Testis (tissue), 3 donors: ENCODE measurements around the gene GPR161. TPM values are rescaled to one million over a fixed set of nuclear protein-coding genes. Genes with fewer than 3 reads are reported as not detected.

Experiments
- DNase-seq: peaks from one replicate; pipeline ENCODE4 v3.0.0-alpha.2; 2019
- H3K27ac ChIP-seq, 2 donors: fragments of 200-600 bp; sonication (generic); one replicate each; pipeline ENCODE4 v1.5.1; 2019
- H3K27me3 ChIP-seq: fragments of 200-600 bp; sonication (generic); one replicate; pipeline ENCODE4 v1.5.1; 2019
- H3K36me3 ChIP-seq: fragments of 200-600 bp; sonication (generic); one replicate; pipeline ENCODE4 v1.5.1; 2017; ENCODE audit warnings: low read depth; ENCODE audit errors: missing control alignments
- H3K4me1 ChIP-seq: fragments of 200-600 bp; sonication (generic); one replicate; pipeline ENCODE4 v1.5.1; 2019
- H3K4me3 ChIP-seq, 2 donors: fragments of 200-600 bp; sonication (generic); one replicate each; pipeline ENCODE4 v1.5.1; 2017 to 2019
- H3K9me3 ChIP-seq: fragments of 200-600 bp; sonication (generic); one replicate; pipeline ENCODE4 v1.5.1; 2017
- CTCF ChIP-seq, 3 experiments: fragments of 450-650 bp in 2 of 3; fragments of 200-600 bp in 1 of 3; sonication (generic) in 1 of 3; IDR thresholded peaks; one replicate each; pipeline ENCODE4 v1.5.1; 2016 to 2019; ENCODE audit warnings: antibody characterized with exemption in 3 of 3, mild to moderate bottlenecking in 2 of 3, moderate library complexity in 1 of 3
- POLR2A ChIP-seq: fragments of 450-650 bp; IDR thresholded peaks from one replicate; pipeline ENCODE4 v1.6.1; 2017; ENCODE audit warnings: antibody characterized with exemption, mild to moderate bottlenecking, moderate library complexity
- WGBS, 2 donors: methylation state at CpG; one replicate each; pipeline ENCODE4 v1.1.5; 2018; 5-methylcytosine and 5-hydroxymethylcytosine counted together
- intact Hi-C: fragments of 100-400 bp; cut with DNase I; formaldehyde crosslinking; loops from one replicate; pipeline ENCODE4 v1.15.1; 2023; ENCODE audit warnings: low total_unique reads
- polyA plus RNA-seq: library from polyadenylated mRNA; stranded (reverse); fragments of 350-450 nt; fragmentation: Illumina TruSeq; extraction: RNeasy Lipid Tissue Mini Kit (QIAGEN cat#74804); gene quantifications from one replicate; pipeline ENCODE4 v1.2.3, GENCODE V29; 2014; ENCODE audit warnings: low read depth, low replicate concordance; ENCODE audit not compliant: insufficient read depth
- total RNA-seq, 2 donors: library from RNA; depleted of rRNA; stranded (reverse); fragments of >200 nt; gene quantifications; one replicate each; pipeline ENCODE4 v1.2.3, GENCODE V29; 2016

Gene GPR161
- total and polyA plus RNA-seq, 3 donors from 2014 or later, result 3.7 to 6.7 (median 6.1) TPM

GRCh38 chr1:168135921-168136708 lies 615 bp downstream of the GPR161 start:
- 0% methylated on average over 9 to 42 of the region's 63 CpGs for WGBS, 2 donors
- intact Hi-C loops, result loop anchor here (10.0 kb wide), 1 partner anchor 51 kb away; no protein-coding TSS in a partner anchor
- TF ChIP-seq POLR2A, result no peak
- no peak for TF ChIP-seq CTCF (IDR thresholded peaks at IDR 0.05)
- Histone ChIP-seq H3K9me3 (no peaks in the 10 kb centered on the region), H3K4me3 (peak overlapping the region; percentile 69 to 77), H3K4me1 (no peaks in the 10 kb centered on the region), H3K36me3 (no peaks in the 10 kb centered on the region), H3K27me3 (no peaks in the 10 kb centered on the region), H3K27ac (peak overlapping the region; percentile 61 to 93)
- DNase-seq, result peak; percentile 21

DNA sequence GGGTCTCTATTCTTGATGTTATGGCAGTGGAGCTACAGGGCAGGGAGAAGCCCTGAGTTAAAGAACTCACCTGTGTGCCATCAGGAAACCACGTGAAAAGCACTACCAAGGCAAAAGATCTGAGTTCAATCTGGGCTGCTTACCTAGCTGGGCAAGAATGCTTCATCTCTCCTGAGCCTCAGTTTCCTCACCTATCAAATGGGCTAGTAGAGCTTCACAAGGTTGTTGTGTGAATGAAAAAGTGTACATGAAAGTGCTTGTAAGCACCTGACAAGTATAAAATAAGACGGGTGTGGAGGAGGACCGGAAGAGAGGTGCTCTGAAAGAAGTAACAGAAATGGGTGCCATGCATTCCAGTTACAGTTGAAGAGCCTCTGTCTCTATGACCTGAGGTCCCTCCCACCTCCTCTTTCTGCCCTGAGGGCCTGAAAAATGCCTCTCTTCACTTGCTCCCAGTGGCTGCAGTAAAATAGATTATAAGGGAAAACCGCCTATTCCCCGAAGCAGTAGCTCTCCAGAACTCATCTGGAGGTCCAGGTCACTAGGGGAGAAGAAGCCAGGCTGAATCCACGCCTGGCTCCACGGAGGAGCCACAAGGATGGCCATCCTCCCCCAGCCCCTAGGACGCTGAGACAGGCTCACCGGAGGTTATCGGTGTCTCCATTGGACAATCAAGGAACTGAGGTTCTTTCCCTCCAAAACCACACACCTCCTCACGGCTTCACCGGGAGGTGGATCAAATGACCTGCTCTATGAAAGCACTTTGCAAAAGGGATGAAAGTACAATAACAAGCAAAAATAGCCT lies 1.4 kb downstream of the GPR161 start:
- H3K36me3 ChIP-seq, result no peaks in the 10 kb centered on the region
- peak overlapping the region; percentile 69 to 77 for H3K4me3 ChIP-seq
- H3K27ac ChIP-seq, result no peak overlapping the region
- no peaks in the 10 kb centered on the region for H3K27me3 ChIP-seq
- intact Hi-C loops, result loop anchor here (10.0 kb wide), 1 partner anchor 51 kb away; no protein-coding TSS in a partner anchor
- whole genome bisulfite sequencing, 2 donors, result 17 to 20% methylated on average over 12 of the region's 12 CpGs
- H3K4me1 ChIP-seq, result no peaks in the 10 kb centered on the region
- DNase-seq, result no peak
- no peaks in the 10 kb centered on the region for H3K9me3 ChIP-seq
- TF ChIP-seq CTCF (IDR thresholded peaks at IDR 0.05) (no peak), POLR2A (no peak)

GRCh38 chr1:168134642-168135041 lies 2.1 kb downstream of the GPR161 start:
- Histone ChIP-seq H3K27ac (no peak overlapping the region), H3K9me3 (no peaks in the 10 kb centered on the region), H3K36me3 (no peaks in the 10 kb centered on the region), H3K27me3 (no peaks in the 10 kb centered on the region), H3K4me1 (no peaks in the 10 kb centered on the region), H3K4me3 (no peak overlapping the region)
- no peak for DNase-seq
- 55% methylated on average over 7 of the region's 7 CpGs for WGBS, 2 donors
- intact Hi-C loops, result loop anchor here (10.0 kb wide), 1 partner anchor 50 kb away; no protein-coding TSS in a partner anchor
- TF ChIP-seq CTCF (IDR thresholded peaks at IDR 0.05) (no peak), POLR2A (no peak)

GRCh38 chr1:168134132-168134531 lies 2.6 kb downstream of the GPR161 start:
- DNase-seq, result no peak
- 52 to 57% methylated on average over 1 of the region's 1 CpG for WGBS, 2 donors
- Histone ChIP-seq H3K9me3 (no peaks in the 10 kb centered on the region), H3K27me3 (no peaks in the 10 kb centered on the region), H3K4me1 (no peaks in the 10 kb centered on the region), H3K27ac (no peak overlapping the region), H3K36me3 (no peaks in the 10 kb centered on the region), H3K4me3 (no peak overlapping the region)
- no peak for TF ChIP-seq POLR2A
- no peak for TF ChIP-seq CTCF (IDR thresholded peaks at IDR 0.05)
- intact Hi-C loops, result loop anchor here (10.0 kb wide), 1 partner anchor 49 kb away; no protein-coding TSS in a partner anchor
